ENCODE measurements around the gene TRANK1.

DNA sequence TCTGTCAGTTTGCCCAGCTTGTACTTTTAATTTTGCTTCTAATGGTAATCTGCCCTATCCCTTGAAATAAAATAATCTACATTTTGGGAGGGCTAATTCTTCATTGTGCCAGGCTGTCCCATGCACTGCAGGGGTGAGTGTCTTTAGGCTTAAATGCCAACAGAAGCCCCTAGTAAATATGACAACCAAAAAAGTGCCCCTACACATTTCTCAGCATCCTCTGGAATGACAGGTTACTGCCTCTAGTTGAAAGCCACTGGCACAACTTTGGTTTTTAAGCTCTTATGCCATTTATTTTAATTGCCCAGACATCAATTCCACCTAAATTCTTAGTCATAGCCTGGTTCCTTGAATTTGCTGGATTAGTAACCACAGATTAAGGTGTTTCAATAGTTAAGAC lies 44.7 kb upstream of the TRANK1 start:
- TF ChIP-seq, protein P1, sequence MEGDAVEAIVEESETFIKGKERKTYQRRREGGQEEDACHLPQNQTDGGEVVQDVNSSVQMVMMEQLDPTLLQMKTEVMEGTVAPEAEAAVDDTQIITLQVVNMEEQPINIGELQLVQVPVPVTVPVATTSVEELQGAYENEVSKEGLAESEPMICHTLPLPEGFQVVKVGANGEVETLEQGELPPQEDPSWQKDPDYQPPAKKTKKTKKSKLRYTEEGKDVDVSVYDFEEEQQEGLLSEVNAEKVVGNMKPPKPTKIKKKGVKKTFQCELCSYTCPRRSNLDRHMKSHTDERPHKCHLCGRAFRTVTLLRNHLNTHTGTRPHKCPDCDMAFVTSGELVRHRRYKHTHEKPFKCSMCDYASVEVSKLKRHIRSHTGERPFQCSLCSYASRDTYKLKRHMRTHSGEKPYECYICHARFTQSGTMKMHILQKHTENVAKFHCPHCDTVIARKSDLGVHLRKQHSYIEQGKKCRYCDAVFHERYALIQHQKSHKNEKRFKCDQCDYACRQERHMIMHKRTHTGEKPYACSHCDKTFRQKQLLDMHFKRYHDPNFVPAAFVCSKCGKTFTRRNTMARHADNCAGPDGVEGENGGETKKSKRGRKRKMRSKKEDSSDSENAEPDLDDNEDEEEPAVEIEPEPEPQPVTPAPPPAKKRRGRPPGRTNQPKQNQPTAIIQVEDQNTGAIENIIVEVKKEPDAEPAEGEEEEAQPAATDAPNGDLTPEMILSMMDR (IDR thresholded peaks at IDR 0.05 in 4 of 5, conservative IDR thresholded peaks at IDR 0.05 in 1 of 5): no peak
- no peak for TF ChIP-seq POLR2A (IDR thresholded peaks at IDR 0.05)
